ENCODE data around the gene ELOB. TPM values are rescaled to one million over a fixed set of nuclear protein-coding genes. Genes with fewer than 3 reads are reported as not detected.

The ELOB gene
- total RNA-seq: 84.1 TPM

GRCh38 chr16:2777231-2777902, at the start of gene ELOB:
TSS of gene ELOB (minus strand) at chr16:2777280. CDS start at chr16:2777239, 41 bp downstream.
- DNase-seq: peak; percentile 77

GRCh38 chr16:2825906-2826305, 48.8 kb upstream of the ELOB start:
- no peak for DNase-seq

GRCh38 chr16:2825049-2825742, 48.1 kb upstream of the ELOB start:
- DNase-seq: no peak

- DNase-seq: no peak
Measured at GRCh38 chr16:2824626-2825025, 47.5 kb upstream of the ELOB start.

- DNase-seq: no peak
Measured at GRCh38 chr16:2822496-2822895, 45.4 kb upstream of the ELOB start.

GRCh38 chr16:2822158-2822495, 45.0 kb upstream of the ELOB start:
- no peak for DNase-seq

- DNase-seq: no peak
Measured at GRCh38 chr16:2821487-2822157, 44.5 kb upstream of the ELOB start.

- no peak for DNase-seq
Measured at GRCh38 chr16:2820836-2821486, 43.9 kb upstream of the ELOB start.

- no peak for DNase-seq
Measured at GRCh38 chr16:2819939-2820835, 43.1 kb upstream of the ELOB start.

GRCh38 chr16:2819179-2819938, 42.3 kb upstream of the ELOB start:
- DNase-seq: no peak

GRCh38 chr16:2818272-2818876, 41.3 kb upstream of the ELOB start:
- DNase-seq: no peak

GRCh38 chr16:2817340-2818271, 40.5 kb upstream of the ELOB start:
- no peak for DNase-seq

GRCh38 chr16:2816751-2817339, 39.8 kb upstream of the ELOB start, which contains the start of gene PRSS21:
TSS of gene PRSS21 (plus strand) at chr16:2817237. CDS start at chr16:2817269, 32 bp downstream.
- no peak for DNase-seq

- DNase-seq: no peak
Measured at GRCh38 chr16:2815299-2815771, 38.3 kb upstream of the ELOB start.

- no peak for DNase-seq
Measured at GRCh38 chr16:2814551-2815298, 37.6 kb upstream of the ELOB start.

- no peak for DNase-seq
Measured at GRCh38 chr16:2813771-2814221, 36.7 kb upstream of the ELOB start.

- DNase-seq: no peak
Measured at GRCh38 chr16:2811703-2812471, 34.8 kb upstream of the ELOB start.
